Measurements from ENCODE around the gene INPP1. TPM values are rescaled to one million over a fixed set of nuclear protein-coding genes. Genes with fewer than 3 reads are reported as not detected.

INPP1 gene
- total RNA-seq, 1 donor from 2014 or later: 27.6 TPM

- no peak for DNase-seq (ENCODE audit: low spot score)
These were observed 64.5 kb downstream of the INPP1 start, which contains the start of gene MFSD6 for GRCh38 chr2:190407662-190408537. Gene MFSD6, plus strand, starts transcription at chr2:190408355. Its CDS starts 27,675 bp downstream, at chr2:190436030.

DNA sequence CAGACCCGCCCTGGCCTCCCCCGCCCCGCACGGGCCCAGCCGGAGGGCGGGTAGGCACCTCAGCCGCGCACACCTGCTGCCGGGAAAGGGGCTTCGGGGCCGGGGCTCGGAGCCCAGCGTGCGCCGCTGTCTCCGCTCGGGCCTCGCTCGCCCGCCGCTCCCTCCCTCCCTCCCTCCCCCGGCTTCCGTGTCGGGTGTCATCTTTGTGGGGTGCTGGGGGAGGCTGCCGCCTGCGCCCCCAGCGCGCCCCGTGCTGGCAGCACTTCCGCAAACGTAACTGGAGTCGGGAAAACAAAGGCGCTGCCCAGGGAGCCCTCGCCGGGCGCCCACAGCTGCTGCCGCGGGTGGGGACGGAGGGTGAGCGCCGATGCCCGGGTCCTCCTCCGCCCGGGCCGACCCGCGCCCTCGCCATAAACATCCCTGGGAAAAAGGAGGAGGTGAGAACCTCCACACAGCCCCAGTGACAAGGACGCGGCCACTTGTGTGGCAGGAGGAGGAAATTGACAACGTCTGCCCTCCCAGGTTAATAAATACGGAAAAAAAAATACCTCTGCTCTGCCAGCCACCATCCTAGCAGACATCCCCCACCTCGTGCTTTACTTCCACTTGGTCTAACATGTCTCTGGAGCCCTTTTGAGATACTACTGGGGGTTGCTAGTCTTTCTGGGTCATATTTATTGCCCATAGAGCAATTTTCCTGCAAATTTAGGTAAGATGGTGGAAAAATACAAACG, 65.3 kb downstream of the INPP1 start:
- DNase-seq (ENCODE audit: low spot score): no peak

GRCh38 chr2:190409616-190410015, 66.2 kb downstream of the INPP1 start:
- no peak for DNase-seq (ENCODE audit: low spot score)

- DNase-seq (ENCODE audit: low spot score): no peak
These were observed 66.8 kb downstream of the INPP1 start for GRCh38 chr2:190410166-190410565.

DNA sequence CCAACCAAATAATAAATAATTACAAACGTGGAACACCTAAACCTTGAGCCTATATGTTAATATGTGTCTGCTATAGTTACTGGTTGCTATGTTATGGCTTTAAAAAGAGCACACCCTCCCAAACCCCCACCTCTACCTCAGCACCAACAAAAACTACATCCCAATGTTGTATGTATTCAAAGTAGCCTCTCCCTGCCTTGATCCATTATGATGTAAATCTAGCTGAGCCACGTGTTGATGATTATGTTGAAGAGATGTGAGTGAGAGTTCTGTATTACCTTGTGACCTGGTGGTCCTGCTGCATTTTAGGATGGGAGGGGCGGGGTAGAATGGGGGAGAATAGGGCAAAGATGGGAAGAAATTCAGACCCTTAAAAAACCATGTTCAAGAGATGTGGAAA, 69.6 kb downstream of the INPP1 start:
- no peak for DNase-seq (ENCODE audit: low spot score)

DNA sequence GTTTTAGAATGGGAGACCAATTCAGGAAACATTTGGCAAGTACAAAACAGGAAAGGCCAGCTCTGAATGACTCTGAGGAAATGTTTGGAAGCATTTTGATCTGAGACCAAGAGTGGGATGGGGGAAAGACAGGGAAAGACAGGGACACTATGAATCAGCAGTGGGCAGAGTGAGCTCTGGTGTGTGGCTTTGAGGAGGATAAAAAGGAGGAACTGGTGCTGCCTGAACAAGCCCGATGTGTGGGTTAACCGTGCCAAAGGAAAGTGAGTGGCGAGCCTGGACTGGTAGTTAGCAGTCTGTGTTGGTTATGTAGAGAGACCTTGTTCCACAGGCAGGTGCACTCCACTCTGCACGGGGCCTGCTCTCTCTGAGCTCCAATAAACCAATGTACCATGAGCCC, 70.0 kb downstream of the INPP1 start:
- no peak for DNase-seq (ENCODE audit: low spot score)

DNA sequence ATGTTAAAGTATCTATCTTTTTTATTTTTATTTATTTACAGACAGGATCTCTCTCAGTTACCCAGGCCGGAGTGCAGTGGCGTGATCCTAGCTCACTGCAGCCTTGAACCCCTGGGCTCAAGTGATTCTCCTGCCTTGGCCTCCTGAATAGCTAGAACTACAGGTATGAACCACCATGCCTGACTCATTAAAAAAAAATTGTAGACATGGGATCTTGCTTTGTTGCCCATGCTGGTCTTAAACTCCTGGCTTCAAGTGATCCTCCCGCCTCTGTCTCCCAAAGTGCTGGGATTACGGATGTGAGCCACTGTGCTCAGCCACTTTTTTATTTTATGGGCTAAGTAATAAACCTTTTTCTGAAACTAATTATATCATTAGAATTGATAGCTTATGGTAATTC, 71.9 kb downstream of the INPP1 start:
- DNase-seq (ENCODE audit: low spot score): no peak

DNA sequence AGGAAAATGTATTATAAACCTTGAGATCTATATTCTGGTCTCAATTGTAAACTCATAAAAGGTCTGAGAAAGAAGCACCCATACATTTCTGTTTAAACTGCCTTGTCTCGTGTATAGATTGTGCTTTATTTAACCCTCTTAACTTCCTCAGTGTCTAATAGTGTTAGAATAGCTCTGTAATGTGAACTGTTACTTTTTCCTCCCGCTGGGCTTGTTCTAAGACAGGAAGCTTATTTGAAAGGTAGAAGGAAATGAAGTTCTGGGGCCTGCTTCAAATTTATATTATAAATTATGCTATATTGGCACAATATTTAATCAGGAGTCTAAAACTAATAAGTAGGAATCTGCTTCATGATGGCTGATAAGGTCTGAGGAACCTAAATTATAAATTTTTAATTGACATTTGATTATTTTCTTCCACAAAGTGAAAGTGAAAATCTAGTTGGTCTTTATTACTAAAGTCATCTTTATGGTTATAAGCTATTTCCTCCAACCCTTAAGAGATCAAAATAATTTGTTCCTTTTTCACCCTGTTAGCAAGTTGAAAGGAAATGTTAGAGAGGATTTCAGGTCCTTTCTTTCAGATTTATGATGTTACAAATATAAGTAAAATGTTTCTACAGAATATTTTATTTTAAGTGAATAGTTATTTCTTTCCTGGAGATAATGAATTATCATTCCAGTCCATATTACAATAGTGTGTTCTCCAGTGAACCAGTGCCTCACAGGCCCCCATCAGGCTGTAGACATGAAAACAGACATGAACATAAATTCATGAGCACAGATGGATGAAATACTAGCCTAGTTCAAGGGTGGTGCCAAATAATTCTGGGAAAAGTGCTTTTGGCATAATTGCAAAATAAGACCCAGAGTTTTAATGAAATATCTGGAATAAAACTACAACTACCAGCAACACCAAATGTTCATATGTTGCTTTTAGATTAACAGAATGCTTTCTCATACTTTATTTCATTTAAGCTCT, 72.7 kb downstream of the INPP1 start:
- no peak for DNase-seq (ENCODE audit: low spot score)

DNA sequence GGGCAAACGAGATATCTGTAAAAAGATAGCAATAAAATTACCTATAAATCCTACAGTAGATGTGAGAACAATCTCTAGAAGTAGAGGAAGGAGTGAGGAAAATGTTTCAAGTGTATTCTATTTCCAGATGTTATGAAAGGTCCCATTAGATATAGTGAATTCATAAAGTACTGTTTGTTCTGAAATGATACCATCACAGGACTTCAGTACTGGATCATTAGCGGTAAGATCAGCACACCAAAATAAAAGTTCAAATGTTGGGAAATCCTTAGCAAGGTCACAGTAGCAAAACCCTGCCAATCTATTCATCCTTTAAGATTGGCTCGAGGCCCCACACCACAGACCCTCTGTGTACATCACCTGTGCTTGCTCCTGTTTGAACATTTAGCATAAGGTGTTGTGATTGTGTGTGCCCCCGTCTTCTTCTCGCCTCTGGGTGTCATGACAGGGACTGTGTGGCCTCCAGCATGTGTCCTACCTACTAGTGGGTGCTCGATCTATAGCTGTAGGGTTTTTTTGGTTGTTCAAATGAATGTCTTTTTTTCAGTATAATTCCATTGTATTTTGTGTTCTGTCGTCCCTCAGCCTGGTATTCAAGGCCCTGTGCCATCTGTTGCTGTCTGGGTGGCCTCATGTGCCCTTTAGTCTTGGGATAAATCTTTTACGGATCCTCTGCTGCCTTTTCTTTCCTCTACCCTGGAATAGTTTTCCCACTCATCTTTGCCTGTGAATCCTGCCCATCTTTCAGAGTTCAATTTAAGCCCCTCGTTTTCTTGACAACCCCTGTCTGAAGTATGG, 73.9 kb downstream of the INPP1 start:
- DNase-seq (ENCODE audit: low spot score): no peak

- DNase-seq (ENCODE audit: low spot score): no peak
These were observed 75.3 kb downstream of the INPP1 start for GRCh38 chr2:190418727-190419126.

DNA sequence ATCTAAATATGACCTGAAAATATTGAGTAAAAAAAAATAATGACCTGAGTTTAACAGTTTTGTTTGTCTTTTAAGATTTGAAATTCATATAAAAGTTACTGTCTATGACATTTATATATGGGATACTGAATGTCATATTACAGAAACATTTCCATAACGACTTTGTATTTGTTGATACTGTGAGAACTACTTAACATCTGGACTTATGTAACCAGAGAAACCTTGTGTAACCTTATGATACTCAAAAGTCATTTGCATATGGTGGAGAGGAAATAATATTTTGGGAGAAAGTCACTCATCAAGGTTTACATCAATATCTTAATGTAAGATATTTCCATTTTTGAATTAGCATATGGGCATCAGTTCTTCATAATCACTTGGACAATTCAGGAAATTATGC, 77.4 kb downstream of the INPP1 start:
- DNase-seq (ENCODE audit: low spot score): no peak

Other genes with a start within 250 kb of the INPP1 start
- gene HIBCH, start 23.8 kb upstream of the INPP1 start, total RNA-seq: 39.3 TPM
- gene MFSD6, start 64.8 kb downstream of the INPP1 start, total RNA-seq: 18.1 TPM
- gene NEMP2, start 191.1 kb downstream of the INPP1 start, total RNA-seq: 6.5 TPM